Measurements from ENCODE around the gene PHF12.
"Not testable (repeated sequence)": the region's sequence is repeated elsewhere in the genome, so short reads cannot be mapped to it uniquely, and the experiment has no call there.

DNA sequence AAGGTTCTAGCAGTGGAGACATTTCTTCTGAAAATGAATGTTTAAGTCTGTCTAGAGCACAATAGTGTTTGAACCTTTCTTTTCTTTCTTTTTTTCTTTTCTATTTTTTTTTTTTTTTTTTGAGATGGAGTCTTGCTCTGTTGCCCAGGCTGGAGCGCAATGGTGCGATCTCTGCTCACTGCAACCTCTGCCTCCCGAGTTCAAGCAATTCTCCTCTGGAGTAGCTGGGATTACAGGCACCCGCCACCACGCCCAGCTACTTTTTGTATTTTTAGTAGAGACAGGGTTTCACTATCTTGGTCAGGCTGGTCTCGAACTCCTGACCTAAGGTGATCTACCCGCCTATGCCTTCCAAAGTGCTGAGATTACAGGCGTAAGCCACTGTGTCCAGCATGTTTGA is 16.8 kb downstream of the PHF12 start:
- not testable (repeated sequence) for TF ChIP-seq POLR2A (IDR thresholded peaks at IDR 0.05)
- TF ChIP-seq, protein P1, sequence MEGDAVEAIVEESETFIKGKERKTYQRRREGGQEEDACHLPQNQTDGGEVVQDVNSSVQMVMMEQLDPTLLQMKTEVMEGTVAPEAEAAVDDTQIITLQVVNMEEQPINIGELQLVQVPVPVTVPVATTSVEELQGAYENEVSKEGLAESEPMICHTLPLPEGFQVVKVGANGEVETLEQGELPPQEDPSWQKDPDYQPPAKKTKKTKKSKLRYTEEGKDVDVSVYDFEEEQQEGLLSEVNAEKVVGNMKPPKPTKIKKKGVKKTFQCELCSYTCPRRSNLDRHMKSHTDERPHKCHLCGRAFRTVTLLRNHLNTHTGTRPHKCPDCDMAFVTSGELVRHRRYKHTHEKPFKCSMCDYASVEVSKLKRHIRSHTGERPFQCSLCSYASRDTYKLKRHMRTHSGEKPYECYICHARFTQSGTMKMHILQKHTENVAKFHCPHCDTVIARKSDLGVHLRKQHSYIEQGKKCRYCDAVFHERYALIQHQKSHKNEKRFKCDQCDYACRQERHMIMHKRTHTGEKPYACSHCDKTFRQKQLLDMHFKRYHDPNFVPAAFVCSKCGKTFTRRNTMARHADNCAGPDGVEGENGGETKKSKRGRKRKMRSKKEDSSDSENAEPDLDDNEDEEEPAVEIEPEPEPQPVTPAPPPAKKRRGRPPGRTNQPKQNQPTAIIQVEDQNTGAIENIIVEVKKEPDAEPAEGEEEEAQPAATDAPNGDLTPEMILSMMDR (IDR thresholded peaks at IDR 0.05), result not testable (repeated sequence)
